NCI-H510A treated with DMSO at 0.1 percent for 48 hours (cell line): ENCODE measurements around the gene LPAR3.
A peak's percentile ranks its signal among the peaks of the same experiment; 100 is the strongest.

Experiments used
- DNase-seq: peaks from one replicate; lab custom pipeline; 2025; lab: John Stamatoyannopoulos, UW

Gene LPAR3

DNA sequence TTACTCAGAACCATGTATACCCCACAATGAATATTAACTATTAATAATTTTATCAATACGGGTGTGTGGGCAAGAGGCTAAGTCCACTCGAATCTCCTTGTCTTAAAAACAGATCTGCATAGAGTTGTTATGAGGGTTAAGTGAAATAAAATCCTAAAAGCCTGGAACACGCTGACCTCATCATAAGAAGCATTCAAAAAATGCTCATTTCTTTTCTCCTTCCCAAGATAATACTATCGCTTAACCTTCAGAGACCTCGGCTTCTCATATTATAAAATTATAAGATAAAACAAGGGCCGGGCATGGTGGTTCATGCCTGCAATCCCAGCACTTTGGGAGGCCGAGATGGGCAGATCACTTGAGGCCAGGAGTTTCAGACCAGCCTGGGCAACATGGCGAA is 35.1 kb downstream of the LPAR3 start:
- DNase-seq, result no peak

DNA sequence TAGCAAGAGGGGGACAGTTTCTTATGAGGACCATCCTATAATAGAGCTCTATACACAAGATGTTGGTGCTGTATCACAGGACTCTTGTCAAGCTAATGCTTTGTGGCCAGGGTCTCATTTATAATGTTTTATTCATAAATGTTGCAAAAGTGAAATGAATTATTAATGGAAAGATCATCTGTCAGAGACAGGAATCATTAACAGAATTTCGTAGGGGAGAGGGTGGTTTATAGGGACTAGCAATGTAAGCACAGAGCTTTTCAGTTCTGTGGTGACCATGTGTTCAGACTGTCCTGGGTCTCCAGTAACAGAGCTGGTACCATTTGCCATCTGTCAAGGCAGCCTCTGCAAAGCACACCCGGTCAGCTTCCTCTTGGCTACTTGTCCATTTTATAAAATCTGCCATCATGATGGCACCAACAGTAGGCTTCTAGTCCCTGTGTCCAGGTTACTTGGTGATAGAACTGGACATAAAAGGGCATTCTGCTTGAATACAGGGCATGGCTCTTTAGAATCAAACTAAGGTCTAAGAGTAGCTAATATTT is 36.2 kb downstream of the LPAR3 start:
- no peak for DNase-seq

- DNase-seq, result no peak
Measured at GRCh38 chr1:84855691-84856630, 37.0 kb downstream of the LPAR3 start.

- DNase-seq, result no peak
Measured at GRCh38 chr1:84855168-84855567, 37.8 kb downstream of the LPAR3 start.

- no peak for DNase-seq
Measured at GRCh38 chr1:84853741-84854721, 39.0 kb downstream of the LPAR3 start.

GRCh38 chr1:84851839-84852238 is 41.2 kb downstream of the LPAR3 start:
- DNase-seq, result no peak

DNA sequence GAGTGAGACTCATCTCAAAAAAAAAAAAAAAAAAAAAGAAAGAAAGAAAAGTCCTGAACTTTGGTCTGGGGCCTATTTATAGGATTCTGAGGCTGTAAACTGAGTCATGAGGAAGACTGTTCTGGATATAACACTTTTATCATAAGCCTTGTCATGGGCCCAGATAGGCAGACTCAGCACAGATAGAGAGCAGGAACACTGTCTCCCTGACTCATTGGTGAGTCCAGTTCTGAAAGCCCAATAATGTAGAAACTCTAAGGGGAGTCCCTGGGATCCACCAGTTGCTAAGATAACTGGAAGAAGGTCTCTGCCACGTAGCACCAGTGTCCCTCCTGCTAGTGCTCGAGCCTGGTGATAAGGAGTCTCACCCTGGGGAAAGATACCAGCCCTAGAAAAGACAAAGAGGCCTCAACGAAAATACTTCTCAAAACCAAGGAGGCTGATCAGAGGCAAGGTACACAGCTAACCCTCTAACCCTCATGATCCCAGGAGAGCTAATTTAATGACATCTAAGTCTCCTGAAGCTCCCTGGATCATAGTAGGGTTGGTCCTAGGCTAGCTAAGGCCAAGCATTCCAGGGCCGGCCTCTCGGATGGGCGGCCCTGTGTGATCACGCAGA is 43.5 kb downstream of the LPAR3 start:
- DNase-seq, result no peak

DNA sequence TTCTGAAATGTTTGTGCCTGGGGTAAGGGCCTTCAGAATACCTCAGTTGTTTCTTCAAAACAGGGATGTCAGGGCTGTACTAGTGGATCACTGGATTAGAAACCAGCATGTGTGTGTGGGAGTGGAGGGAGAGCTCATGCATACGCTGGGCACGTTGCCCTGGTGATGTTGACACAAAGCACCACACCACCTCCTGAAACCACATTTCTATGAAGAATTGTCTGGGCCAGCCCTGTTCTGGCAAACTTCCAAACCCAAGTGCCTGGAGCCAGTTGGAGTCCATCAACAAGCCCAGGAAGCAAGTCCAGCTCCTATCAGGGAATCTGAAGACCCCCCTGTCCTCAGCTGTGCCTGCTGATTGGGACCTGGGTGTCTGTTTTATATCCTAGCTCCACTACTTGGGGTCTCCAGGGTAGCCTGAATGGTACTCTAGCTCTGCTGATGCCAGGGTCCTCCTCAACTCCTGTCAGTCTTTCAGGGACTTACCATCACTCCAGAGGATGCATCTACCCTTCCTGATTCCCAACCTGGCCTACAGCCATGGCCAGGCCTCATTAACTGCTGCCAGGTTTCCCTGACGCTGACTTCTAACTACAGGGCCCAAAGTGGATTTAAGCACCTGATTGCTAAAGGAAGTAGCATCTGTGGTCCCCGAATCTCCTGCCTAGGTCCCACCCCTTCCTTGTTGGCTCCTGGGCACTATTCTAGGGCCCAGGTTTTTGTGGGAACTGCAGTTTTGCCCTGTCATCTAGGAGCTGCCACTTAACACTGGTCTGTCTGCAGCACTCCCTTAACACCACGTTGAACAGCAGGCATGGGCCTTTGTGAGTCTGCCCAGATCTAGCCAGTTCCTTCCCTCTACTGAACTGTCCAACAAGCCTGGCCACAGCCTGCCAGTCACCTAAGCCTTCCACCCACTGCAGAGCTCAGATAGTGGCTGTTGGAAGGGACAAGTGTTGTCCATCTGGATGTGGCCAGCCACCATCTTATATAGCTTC is 45.5 kb downstream of the LPAR3 start:
- peak; percentile 93 for DNase-seq

GRCh38 chr1:84846387-84846786 is 46.6 kb downstream of the LPAR3 start:
- DNase-seq, result no peak

- no peak for DNase-seq
Measured at GRCh38 chr1:84845357-84845756, 47.6 kb downstream of the LPAR3 start.

- no peak for DNase-seq
Measured at GRCh38 chr1:84844094-84844493, 48.9 kb downstream of the LPAR3 start.

DNA sequence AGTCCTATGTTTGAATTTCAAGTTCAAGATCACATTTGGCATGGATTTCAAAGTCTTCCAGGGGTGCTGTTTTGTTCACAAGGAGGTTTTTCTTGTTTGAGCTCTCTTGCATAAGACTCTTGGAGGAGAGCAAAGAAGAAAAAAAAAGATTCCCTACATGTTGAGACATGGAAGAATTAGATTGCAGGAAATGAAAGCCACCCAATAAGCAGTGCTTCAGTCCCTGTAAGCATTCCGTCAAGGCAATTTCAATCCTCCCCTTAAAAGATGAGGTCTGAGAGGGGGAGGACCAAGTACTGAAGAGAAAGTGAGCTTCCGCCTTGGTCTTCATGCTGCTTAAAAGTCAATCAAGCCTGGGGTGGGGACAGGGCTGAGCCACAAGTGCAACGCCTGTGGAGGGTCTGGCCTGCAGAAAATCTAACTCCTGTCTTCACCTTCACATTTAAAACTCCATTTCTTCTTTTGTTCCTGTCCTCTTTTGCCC is 50.2 kb downstream of the LPAR3 start:
- no peak for DNase-seq

GRCh38 chr1:84841971-84842370 is 51.0 kb downstream of the LPAR3 start:
- no peak for DNase-seq

- DNase-seq, result no peak
Measured at GRCh38 chr1:84840346-84840745, 52.7 kb downstream of the LPAR3 start.

- no peak for DNase-seq
Measured at GRCh38 chr1:84839544-84839943, 53.5 kb downstream of the LPAR3 start.

DNA sequence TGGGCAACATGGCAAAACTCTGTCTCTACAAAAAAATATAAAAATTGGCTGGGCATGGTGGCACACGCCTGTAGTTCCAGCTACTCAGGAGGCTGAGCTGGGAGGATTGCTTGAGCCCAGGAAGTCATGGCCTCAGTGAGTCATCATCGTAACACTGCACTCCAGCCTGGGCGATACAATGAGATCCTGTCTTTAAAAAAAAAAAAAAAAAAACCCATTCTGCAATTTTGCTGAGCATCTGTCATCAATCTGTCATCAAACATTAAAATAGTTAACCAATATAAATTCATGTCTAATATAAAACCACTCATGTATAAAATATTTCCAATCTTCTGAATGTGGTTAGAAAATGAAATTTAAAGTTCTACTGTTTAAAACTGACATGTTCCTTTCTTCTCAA is 56.9 kb downstream of the LPAR3 start:
- DNase-seq, result no peak

- no peak for DNase-seq
Measured at GRCh38 chr1:84835169-84835568, 57.8 kb downstream of the LPAR3 start.

- DNase-seq, result no peak
Measured at GRCh38 chr1:84834419-84835064, 58.5 kb downstream of the LPAR3 start.

DNA sequence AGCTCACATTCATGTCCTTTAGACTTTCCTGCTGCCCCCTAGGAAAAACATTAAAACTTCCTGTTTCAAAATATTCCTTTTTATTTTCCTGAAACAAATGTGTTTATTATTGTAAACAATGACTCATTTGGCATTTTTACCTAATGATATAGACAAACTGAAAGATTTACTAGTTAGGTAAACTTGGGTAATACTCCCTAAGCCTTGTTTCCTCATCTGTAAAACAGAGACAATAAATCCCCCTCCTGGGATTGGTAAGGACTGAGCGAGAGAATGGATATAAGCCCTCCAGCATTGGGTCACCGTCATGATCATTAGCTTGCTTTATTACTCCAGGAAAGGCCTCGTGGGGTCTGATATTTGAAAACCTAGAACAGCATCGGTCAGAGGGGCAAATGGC is 59.8 kb downstream of the LPAR3 start:
- DNase-seq, result no peak

DNA sequence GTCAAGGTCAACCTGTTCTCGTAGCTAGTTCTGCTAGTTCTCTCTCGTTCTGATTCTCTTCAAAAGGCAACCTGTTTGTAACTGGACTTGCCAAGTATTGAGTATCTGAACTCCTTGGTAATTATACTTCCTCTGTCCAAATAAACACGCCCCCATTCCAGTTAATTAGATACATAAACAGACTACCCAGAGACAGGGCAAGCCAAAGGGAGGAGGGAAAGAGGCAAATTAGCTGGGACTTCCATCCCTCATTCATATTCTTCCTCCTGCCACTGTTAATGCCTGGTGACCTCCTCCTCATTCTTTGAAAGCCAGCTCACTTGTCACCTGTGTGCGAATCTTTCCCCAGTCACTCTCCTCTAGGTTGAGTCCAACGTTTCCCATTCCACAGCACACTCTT is 62.9 kb downstream of the LPAR3 start:
- DNase-seq, result no peak
